ENCODE data around the gene TNFRSF8. TPM values are rescaled to one million over a fixed set of nuclear protein-coding genes. Genes with fewer than 3 reads are reported as not detected.

TNFRSF8 gene
- total RNA-seq, 1 donor from 2014 or later: not detected

DNA sequence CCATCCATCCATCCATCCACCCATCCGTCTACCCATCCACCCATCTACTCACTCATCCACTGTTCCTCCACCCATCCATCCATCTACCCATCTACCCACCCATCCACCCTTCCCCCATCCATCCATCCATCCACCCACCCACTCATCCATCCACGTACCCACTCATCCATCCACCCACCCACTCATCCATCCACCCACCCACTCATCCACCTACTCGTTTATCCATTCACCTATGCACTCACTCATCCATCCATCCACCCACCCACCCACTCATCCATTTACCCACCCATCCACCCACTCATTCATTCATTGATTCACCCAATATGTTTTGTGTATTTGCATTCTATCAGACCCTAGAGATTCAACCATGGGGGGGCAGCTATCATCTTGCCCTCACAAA, 27.2 kb downstream of the TNFRSF8 start:
- Mint-ChIP-seq H3K27ac (ENCODE audit: unreplicated experiment) (no peak overlapping the region), H3K4me1 (peaks cover 4% of the 10 kb centered on the region), H3K4me3 (no peak overlapping the region), H3K27me3 (ENCODE audit: low read depth) (no peaks in the 10 kb centered on the region), H3K36me3 (ENCODE audit: low read depth) (no peaks in the 10 kb centered on the region), H3K9me3 (peaks cover 2% of the 10 kb centered on the region)
- DNase-seq (ENCODE audit: low read depth, low spot score): no peak
- TF ChIP-seq, protein P1, sequence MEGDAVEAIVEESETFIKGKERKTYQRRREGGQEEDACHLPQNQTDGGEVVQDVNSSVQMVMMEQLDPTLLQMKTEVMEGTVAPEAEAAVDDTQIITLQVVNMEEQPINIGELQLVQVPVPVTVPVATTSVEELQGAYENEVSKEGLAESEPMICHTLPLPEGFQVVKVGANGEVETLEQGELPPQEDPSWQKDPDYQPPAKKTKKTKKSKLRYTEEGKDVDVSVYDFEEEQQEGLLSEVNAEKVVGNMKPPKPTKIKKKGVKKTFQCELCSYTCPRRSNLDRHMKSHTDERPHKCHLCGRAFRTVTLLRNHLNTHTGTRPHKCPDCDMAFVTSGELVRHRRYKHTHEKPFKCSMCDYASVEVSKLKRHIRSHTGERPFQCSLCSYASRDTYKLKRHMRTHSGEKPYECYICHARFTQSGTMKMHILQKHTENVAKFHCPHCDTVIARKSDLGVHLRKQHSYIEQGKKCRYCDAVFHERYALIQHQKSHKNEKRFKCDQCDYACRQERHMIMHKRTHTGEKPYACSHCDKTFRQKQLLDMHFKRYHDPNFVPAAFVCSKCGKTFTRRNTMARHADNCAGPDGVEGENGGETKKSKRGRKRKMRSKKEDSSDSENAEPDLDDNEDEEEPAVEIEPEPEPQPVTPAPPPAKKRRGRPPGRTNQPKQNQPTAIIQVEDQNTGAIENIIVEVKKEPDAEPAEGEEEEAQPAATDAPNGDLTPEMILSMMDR (conservative IDR thresholded peaks at IDR 0.05): no peak

DNA sequence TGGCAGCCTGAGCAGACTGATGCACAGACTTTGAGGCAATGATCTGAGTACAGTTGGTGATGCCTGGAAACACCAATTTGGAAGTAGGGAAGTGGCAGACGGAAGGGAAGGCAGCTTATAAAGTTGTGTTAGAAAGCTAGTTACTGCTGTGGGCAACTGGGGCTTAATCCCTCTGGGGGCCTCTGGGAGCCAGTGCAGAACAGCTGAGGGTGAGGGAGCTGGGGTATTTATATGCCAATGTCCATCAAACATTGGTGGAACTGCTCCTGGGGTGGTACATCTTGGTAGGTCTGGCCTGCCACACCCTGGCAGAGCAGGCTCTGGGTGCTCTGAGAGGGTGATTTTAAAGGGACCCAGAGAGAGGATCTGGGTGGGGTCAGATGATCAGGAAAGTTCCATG, 28.1 kb downstream of the TNFRSF8 start:
- Mint-ChIP-seq H3K36me3 (ENCODE audit: low read depth) (no peaks in the 10 kb centered on the region), H3K4me1 (peaks cover 4% of the 10 kb centered on the region), H3K4me3 (no peak overlapping the region), H3K27me3 (ENCODE audit: low read depth) (no peaks in the 10 kb centered on the region), H3K27ac (ENCODE audit: unreplicated experiment) (no peak overlapping the region), H3K9me3 (peaks cover 2% of the 10 kb centered on the region)
- TF ChIP-seq, protein P1 (conservative IDR thresholded peaks at IDR 0.05): no peak
- no peak for DNase-seq (ENCODE audit: low read depth, low spot score)

DNA sequence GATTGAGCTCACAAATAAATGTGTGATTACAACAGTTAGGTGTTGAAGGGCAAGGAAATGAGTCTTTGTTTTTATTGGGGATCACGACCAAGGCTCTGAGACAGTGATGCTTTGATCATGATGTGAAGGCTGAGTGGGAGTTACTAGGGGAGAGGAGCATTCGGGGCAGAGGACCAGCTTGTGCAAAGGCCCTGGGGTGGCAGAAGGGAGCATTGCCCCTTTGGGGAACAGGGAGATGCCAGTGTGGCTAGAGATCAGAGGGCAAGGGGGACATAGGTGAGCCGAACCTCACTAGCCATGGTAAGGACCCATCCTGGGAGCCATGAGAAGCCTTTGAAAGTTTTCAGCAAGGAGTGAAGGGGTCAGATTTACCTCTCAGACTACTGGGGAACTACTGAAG, 31.1 kb downstream of the TNFRSF8 start:
- Mint-ChIP-seq H3K36me3 (ENCODE audit: low read depth) (no peaks in the 10 kb centered on the region), H3K27me3 (ENCODE audit: low read depth) (no peaks in the 10 kb centered on the region), H3K4me3 (no peak overlapping the region), H3K9me3 (no peaks in the 10 kb centered on the region), H3K4me1 (no peaks in the 10 kb centered on the region), H3K27ac (ENCODE audit: unreplicated experiment) (no peak overlapping the region)
- no peak for DNase-seq (ENCODE audit: low read depth, low spot score)
- TF ChIP-seq, protein P1 (conservative IDR thresholded peaks at IDR 0.05): no peak

DNA sequence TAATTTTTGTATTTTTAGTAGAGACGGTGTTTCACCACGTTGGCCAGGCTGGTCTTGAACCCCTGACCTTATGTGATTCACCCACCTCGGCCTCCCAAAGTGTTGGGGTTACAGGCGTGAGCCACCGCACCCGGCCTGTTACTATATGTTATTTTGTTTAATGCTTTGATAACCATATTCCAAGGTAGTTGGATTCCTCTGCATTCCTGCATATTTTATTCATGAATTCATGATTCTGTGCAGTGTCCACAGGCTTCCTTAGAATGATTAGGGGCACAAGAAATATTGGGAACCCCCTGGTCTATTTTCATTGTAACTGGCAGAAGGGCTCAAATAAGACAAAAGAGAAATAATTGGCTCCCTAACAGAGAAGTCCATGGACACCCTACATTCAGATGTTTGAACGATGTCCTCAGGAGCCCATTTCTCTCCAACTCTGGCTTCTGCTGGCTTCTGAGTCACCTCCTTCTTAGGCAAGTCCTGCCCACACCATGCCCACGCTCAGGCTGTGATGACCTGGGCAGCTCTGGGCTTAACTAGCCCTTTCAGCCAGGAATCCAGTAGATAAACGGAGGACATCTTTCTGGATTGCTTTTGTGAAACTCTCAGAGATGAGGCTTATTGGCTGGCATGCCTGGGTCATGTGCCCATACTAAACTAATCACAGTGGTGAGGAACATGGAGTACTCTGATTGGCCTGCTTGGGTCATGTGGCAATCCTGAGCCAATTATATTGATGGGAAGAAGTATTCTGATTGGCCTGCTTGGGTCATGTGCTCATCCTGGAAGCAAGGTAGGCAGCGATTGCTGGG, 32.6 kb downstream of the TNFRSF8 start:
- H3K27ac Mint-ChIP-seq (ENCODE audit: unreplicated experiment): no peak overlapping the region
- H3K4me3 Mint-ChIP-seq: no peak overlapping the region
- no peaks in the 10 kb centered on the region for H3K9me3 Mint-ChIP-seq
- H3K4me1 Mint-ChIP-seq: no peaks in the 10 kb centered on the region
- DNase-seq (ENCODE audit: low read depth, low spot score): no peak
- H3K36me3 Mint-ChIP-seq (ENCODE audit: low read depth): no peaks in the 10 kb centered on the region
- TF ChIP-seq, protein P1 (conservative IDR thresholded peaks at IDR 0.05): no peak
- no peaks in the 10 kb centered on the region for H3K27me3 Mint-ChIP-seq (ENCODE audit: low read depth)

DNA sequence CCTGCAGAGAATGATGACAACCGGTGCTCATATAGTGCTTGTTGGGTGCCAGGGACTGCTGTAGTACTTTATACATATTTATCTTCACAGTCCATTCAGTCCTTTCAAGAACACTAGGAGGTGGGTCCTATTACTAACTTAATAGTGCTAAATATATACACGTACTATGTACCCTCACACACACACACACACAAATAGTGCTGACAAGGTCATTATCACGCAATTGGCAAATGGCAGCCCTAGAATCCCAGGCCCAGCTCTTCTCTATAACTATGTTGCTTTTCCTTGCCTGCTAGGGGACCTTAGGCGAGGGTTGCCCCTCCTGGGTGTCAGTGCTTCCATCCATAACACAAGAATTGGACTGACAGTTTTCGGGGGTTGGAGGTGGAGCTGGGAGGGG, 33.5 kb downstream of the TNFRSF8 start:
- Mint-ChIP-seq H3K27me3 (ENCODE audit: low read depth) (no peaks in the 10 kb centered on the region), H3K27ac (ENCODE audit: unreplicated experiment) (no peak overlapping the region), H3K4me1 (no peaks in the 10 kb centered on the region), H3K9me3 (no peaks in the 10 kb centered on the region), H3K36me3 (ENCODE audit: low read depth) (no peaks in the 10 kb centered on the region), H3K4me3 (no peak overlapping the region)
- no peak for DNase-seq (ENCODE audit: low read depth, low spot score)
- TF ChIP-seq, protein P1 (conservative IDR thresholded peaks at IDR 0.05): no peak
